MCF 10A (cell line): ENCODE data around the gene TIPRL. TPM values are rescaled to one million over a fixed set of nuclear protein-coding genes. Genes with fewer than 3 reads are reported as not detected.
"Not testable (repeated sequence)": the region's sequence is repeated elsewhere in the genome, so short reads cannot be mapped to it uniquely, and the experiment has no call there.

Source experiments
- BruUV-seq: library from RNA; stranded (reverse); fragments of 400-500 nt; replicated peaks from 2 replicates; lab custom pipeline; 2021; lab: Mats Ljungman, UMichigan
- CTCF ChIA-PET: fragments of 300-600 bp; sonication (Branson Sonifier 250); formaldehyde crosslinking; extraction: SDS; loops from one replicate; lab custom pipeline; 2021; ENCODE audit warnings: antibody characterized with exemption, inconsistent platforms; lab: Yijun Ruan, JAX
- POLR2A ChIA-PET: fragments of 300-600, 350-650 bp; sonication (Branson Sonifier 250); formaldehyde crosslinking; extraction: SDS; loops from one replicate; lab custom pipeline; 2020; ENCODE audit warnings: antibody characterized with exemption, inconsistent platforms; lab: Yijun Ruan, JAX
- DNase-seq: peaks from one replicate; pipeline ENCODE4 v3.0.0-alpha.2; 2018; ENCODE audit not compliant: unreplicated experiment
- H3K27ac Mint-ChIP-seq: one replicate; pipeline ENCODE4 v1.8.0; 2022; ENCODE audit warnings: mild to moderate bottlenecking, low read depth, mixed read lengths; ENCODE audit not compliant: unreplicated experiment
- H3K27me3 Mint-ChIP-seq: one replicate; pipeline ENCODE4 v1.8.0; 2022; ENCODE audit warnings: mixed read lengths; ENCODE audit not compliant: insufficient read depth, unreplicated experiment
- H3K36me3 Mint-ChIP-seq: one replicate; pipeline ENCODE4 v1.8.0; 2022; ENCODE audit warnings: mild to moderate bottlenecking, moderate library complexity, mixed read lengths; ENCODE audit not compliant: insufficient read depth, unreplicated experiment
- H3K4me1 Mint-ChIP-seq: one replicate; pipeline ENCODE4 v1.8.0; 2022; ENCODE audit warnings: mixed read lengths; ENCODE audit not compliant: insufficient read depth, unreplicated experiment
- H3K4me3 Mint-ChIP-seq: one replicate; pipeline ENCODE4 v1.8.0; 2022; ENCODE audit warnings: mild to moderate bottlenecking, moderate library complexity, mixed read lengths; ENCODE audit not compliant: unreplicated experiment
- H3K9me3 Mint-ChIP-seq: one replicate; pipeline ENCODE4 v1.8.0; 2022; ENCODE audit warnings: mixed read lengths; ENCODE audit not compliant: unreplicated experiment
- CTCF ChIP-seq: fragments of 200-600 bp; IDR thresholded peaks from one replicate; pipeline ENCODE4 v1.8.0; 2022; ENCODE audit warnings: antibody characterized with exemption, mild to moderate bottlenecking; ENCODE audit not compliant: unreplicated experiment
- intact Hi-C: fragments of 100-400 bp; cut with micrococcal nuclease; formaldehyde crosslinking; loops from 2 replicates; pipeline ENCODE4 v1.14.1; 2022
- total RNA-seq: library from RNA; stranded (reverse); gene quantifications from 2 replicates; pipeline ENCODE4 v1.2.3, GENCODE V29; 2022

Gene TIPRL
- total RNA-seq, 1 experiment from 2014 or later = 111 TPM

GRCh38 chr1:168202941-168203654, 24.3 kb downstream of the TIPRL start:
- peak overlapping the region; percentile 69 for H3K27ac Mint-ChIP-seq
- peak; percentile 72 for DNase-seq
- CTCF ChIA-PET = interaction anchor here (0.7 to 1.0 kb wide), 2 partner anchors 49 to 58 kb away, joined by 3 to 4 read pairs; no protein-coding TSS in a partner anchor
- no TSS peak for BruUV-seq
- POLR2A ChIA-PET = interaction anchor here (0.7 to 2.6 kb wide), 3 partner anchors 12 to 572 kb away, joined by 3 to 11 read pairs (median 5); partner anchors contain the start of gene SFT2D2
- H3K4me1 Mint-ChIP-seq = peaks cover 27% of the 10 kb centered on the region
- H3K9me3 Mint-ChIP-seq = peaks cover 8% of the 10 kb centered on the region
- no peaks in the 10 kb centered on the region for H3K27me3 Mint-ChIP-seq
- H3K36me3 Mint-ChIP-seq = peaks cover 50% of the 10 kb centered on the region
- intact Hi-C loops = no loop called here
- no peak for TF ChIP-seq CTCF
- no peak overlapping the region for H3K4me3 Mint-ChIP-seq

- ChIA-PET POLR2A (interaction anchor here (2.0 kb wide), 1 partner anchor 10 kb away, joined by 5 read pairs; no protein-coding TSS in a partner anchor), CTCF (interaction anchor here (1.0 to 1.7 kb wide), 2 partner anchors 30 to 122 kb away, joined by 3 to 4 read pairs; no protein-coding TSS in a partner anchor)
- no TSS peak for BruUV-seq
Measured at GRCh38 chr1:168206111-168206510, 27.3 kb downstream of the TIPRL start.

GRCh38 chr1:168207673-168208072, 28.9 kb downstream of the TIPRL start:
- H3K36me3 Mint-ChIP-seq = peaks cover 16% of the 10 kb centered on the region
- POLR2A ChIA-PET, intact Hi-C loops, H3K4me3 Mint-ChIP-seq, H3K27ac Mint-ChIP-seq, H3K27me3 Mint-ChIP-seq, CTCF ChIA-PET, DNase-seq, BruUV-seq: not testable (repeated sequence)
- peaks cover 10% of the 10 kb centered on the region for H3K9me3 Mint-ChIP-seq
- peaks cover 13% of the 10 kb centered on the region for H3K4me1 Mint-ChIP-seq

More at GRCh38 chr1:168206111-168206510, 27.3 kb downstream of the TIPRL start:
- Mint-ChIP-seq H3K27me3 (no peaks in the 10 kb centered on the region), H3K4me3 (no peak overlapping the region), H3K4me1 (peaks cover 19% of the 10 kb centered on the region), H3K27ac (no peak overlapping the region), H3K36me3 (peaks cover 28% of the 10 kb centered on the region), H3K9me3 (peaks cover 8% of the 10 kb centered on the region)
- DNase-seq = no peak
- intact Hi-C loops = no loop called here
- no peak for TF ChIP-seq CTCF

GRCh38 chr1:168210312-168210711, 31.6 kb downstream of the TIPRL start:
- ChIA-PET POLR2A (interaction anchor here (0.6 kb wide), 1 partner anchor 30 kb away, joined by 3 read pairs; no protein-coding TSS in a partner anchor), CTCF (no interaction called here)
- Mint-ChIP-seq H3K4me1 (peaks cover 5% of the 10 kb centered on the region), H3K27me3 (no peaks in the 10 kb centered on the region), H3K9me3 (peaks cover 19% of the 10 kb centered on the region), H3K4me3 (no peak overlapping the region), H3K36me3 (no peaks in the 10 kb centered on the region), H3K27ac (no peak overlapping the region)
- TF ChIP-seq CTCF = no peak
- intact Hi-C loops = no loop called here
- DNase-seq = no peak
- BruUV-seq = no TSS peak
